SK-N-SH treated with all-trans-retinoic acid at 6 μM for 48 hours (cell line): Measurements from ENCODE around the gene MERTK.
A peak's percentile ranks its signal among the peaks of the same experiment; 100 is the strongest.

Experiments
- ATAC-seq: fragments of 200-7000 bp; cut with Tn5 transposase; 3 replicates; pipeline ENCODE4 v1.9.1; 2020; ENCODE audit warnings: mild to moderate bottlenecking, moderate library complexity
- ARNTL ChIP-seq: fragments of 450-650 bp; formaldehyde crosslinking; IDR thresholded peaks from 2 replicates; pipeline ENCODE4 v1.5.0; 2020; ENCODE audit warnings: low read depth, mild to moderate bottlenecking, moderate library complexity, borderline replicate concordance
- BACH2 ChIP-seq: fragments of 250-450 bp; sonication (Bioruptor Pico); IDR thresholded peaks from 2 replicates; pipeline ENCODE4 v1.9.0; 2021; ENCODE audit warnings: mild to moderate bottlenecking, borderline replicate concordance
- CREB5 ChIP-seq: fragments of 250-450 bp; sonication (Bioruptor Pico); IDR thresholded peaks from 2 replicates; pipeline ENCODE4 v1.5.1; 2020; ENCODE audit warnings: low read depth, mild to moderate bottlenecking, moderate library complexity
- CSDC2 ChIP-seq: fragments of 250-450 bp; sonication (Bioruptor Pico); IDR thresholded peaks from 2 replicates; pipeline ENCODE4 v1.5.0; 2020; ENCODE audit warnings: mild to moderate bottlenecking, moderate library complexity
- ISL1 ChIP-seq: fragments of 250-450 bp; sonication (Bioruptor Pico); IDR thresholded peaks from 2 replicates; pipeline ENCODE4 v2.1.2; 2022; ENCODE audit warnings: mild to moderate bottlenecking, moderate library complexity
- OSR1 ChIP-seq: fragments of 250-450 bp; sonication (Bioruptor Pico); IDR thresholded peaks from 2 replicates; pipeline ENCODE4 v1.8.0; 2022; ENCODE audit warnings: moderate library complexity, mild to moderate bottlenecking, inconsistent platforms
- PATZ1 ChIP-seq: fragments of 250-450 bp; sonication (Bioruptor Pico); IDR thresholded peaks from 2 replicates; pipeline ENCODE4 v1.8.0; 2020; ENCODE audit warnings: mild to moderate bottlenecking, moderate library complexity, borderline replicate concordance
- POU6F1 ChIP-seq: fragments of 250-450 bp; sonication (Bioruptor Pico); IDR thresholded peaks from 2 replicates; pipeline ENCODE4 v1.8.0; 2021; ENCODE audit warnings: low read depth, mild to moderate bottlenecking, moderate library complexity, borderline replicate concordance
- PPARA ChIP-seq: fragments of 250-450 bp; sonication (Bioruptor Pico); IDR thresholded peaks from 2 replicates; pipeline ENCODE4 v1.5.0; 2020; ENCODE audit warnings: mild to moderate bottlenecking, borderline replicate concordance
- RARB ChIP-seq: fragments of 250-450 bp; sonication (Bioruptor Pico); IDR thresholded peaks from 2 replicates; pipeline ENCODE4 v1.8.0; 2021; ENCODE audit warnings: mild to moderate bottlenecking, moderate library complexity
- SNAI2 ChIP-seq: fragments of 250-450 bp; sonication (Bioruptor Pico); IDR thresholded peaks from 2 replicates; pipeline ENCODE4 v1.5.0; 2020; ENCODE audit warnings: mild to moderate bottlenecking, moderate library complexity
- TCF4 ChIP-seq: fragments of 250-450 bp; sonication (Bioruptor Pico); IDR thresholded peaks from 2 replicates; pipeline ENCODE4 v1.8.0; 2021; ENCODE audit warnings: mild to moderate bottlenecking, moderate library complexity, borderline replicate concordance
- TOX ChIP-seq: fragments of 250-450 bp; sonication (Bioruptor Pico); IDR thresholded peaks from 2 replicates; pipeline ENCODE4 v1.8.0; 2021; ENCODE audit warnings: mild to moderate bottlenecking, moderate library complexity, borderline replicate concordance
- TSHZ2 ChIP-seq: fragments of 250-450 bp; sonication (Bioruptor Pico); IDR thresholded peaks from 2 replicates; pipeline ENCODE4 v1.5.0; 2020; ENCODE audit warnings: mild to moderate bottlenecking, moderate library complexity
- ZC3H10 ChIP-seq: fragments of 250-450 bp; sonication (Bioruptor Pico); IDR thresholded peaks from 2 replicates; pipeline ENCODE4 v1.5.1; 2021; ENCODE audit warnings: mild to moderate bottlenecking, moderate library complexity
- ZFP30 ChIP-seq: fragments of 450-650 bp; formaldehyde crosslinking; IDR thresholded peaks from 2 replicates; pipeline ENCODE4 v1.5.0; 2022; ENCODE audit warnings: mild to moderate bottlenecking, moderate library complexity
- ZNF70 ChIP-seq: fragments of 450-650 bp; formaldehyde crosslinking; IDR thresholded peaks from 2 replicates; pipeline ENCODE4 v1.5.0; 2020; ENCODE audit warnings: mild to moderate bottlenecking, moderate library complexity
- ZNF8 ChIP-seq: fragments of 450-650 bp; formaldehyde crosslinking; IDR thresholded peaks from 2 replicates; pipeline ENCODE4 v1.5.0; 2020; ENCODE audit warnings: mild to moderate bottlenecking, moderate library complexity

The MERTK gene

GRCh38 chr2:111985514-111985913 lies 87.1 kb downstream of the MERTK start (continued):
- no peak for TF ChIP-seq TSHZ2
- TF ChIP-seq TOX (CRISPR knock-in tag): no peak

GRCh38 chr2:111986116-111986900 lies 87.9 kb downstream of the MERTK start:
- peak; percentile 49; the same call in 2 of the 3 replicates for ATAC-seq
- TF ChIP-seq PPARA (CRISPR knock-in tag): no peak
- no peak for TF ChIP-seq ARNTL (CRISPR knock-in tag)
- TF ChIP-seq CREB5 (CRISPR knock-in tag): no peak

GRCh38 chr2:111990375-111990774 lies 92.0 kb downstream of the MERTK start:
- ATAC-seq: no peak
- no peak for TF ChIP-seq TCF4
- TF ChIP-seq CSDC2: no peak
- TF ChIP-seq CREB5 (CRISPR knock-in tag): no peak
- no peak for TF ChIP-seq TSHZ2
- no peak for TF ChIP-seq ZFP30 (CRISPR knock-in tag)
- no peak for TF ChIP-seq TOX (CRISPR knock-in tag)
- no peak for TF ChIP-seq ZC3H10
- TF ChIP-seq ISL1 (CRISPR knock-in tag): no peak
- TF ChIP-seq ZNF70 (CRISPR knock-in tag): no peak
- no peak for TF ChIP-seq SNAI2
- TF ChIP-seq PATZ1 (CRISPR knock-in tag): no peak
- no peak for TF ChIP-seq POU6F1
- TF ChIP-seq RARB (CRISPR knock-in tag): no peak
- TF ChIP-seq OSR1 (CRISPR knock-in tag): no peak
- TF ChIP-seq PPARA (CRISPR knock-in tag): no peak
- no peak for TF ChIP-seq ZNF8 (CRISPR knock-in tag)
- no peak for TF ChIP-seq BACH2 (CRISPR knock-in tag)
